ENCODE measurements around the gene DCD.

- no peak for TF ChIP-seq ZNF384 (IDR thresholded peaks at IDR 0.05)
- TF ChIP-seq BHLHE40 (IDR thresholded peaks at IDR 0.05; ENCODE audit: borderline replicate concordance) = no peak
- TF ChIP-seq SP1 (IDR thresholded peaks at IDR 0.05) = no peak
- no peak for TF ChIP-seq TARDBP (IDR thresholded peaks at IDR 0.05)
- no peak for TF ChIP-seq FOXK2 (IDR thresholded peaks at IDR 0.05)
Measured at GRCh38 chr12:54660320-54660962, 12.3 kb upstream of the DCD start.
